OCI-LY1 (cell line): ENCODE results near the gene CEP250.

Experiments
- CTCF ChIP-seq: fragments of 200-600 bp; sonication (generic), shearing (Covaris generic); IDR thresholded peaks from 2 replicates; pipeline ENCODE4 v1.5.1; 2017; ENCODE audit warnings: mild to moderate bottlenecking, antibody characterized with exemption, low read length, moderate library complexity, mixed read lengths
- EZH2 ChIP-seq: fragments of 200-600 bp; sonication (generic), shearing (Covaris generic); IDR thresholded peaks from 2 replicates; pipeline ENCODE4 v1.8.0; 2017; ENCODE audit warnings: borderline replicate concordance, mixed run types, mild to moderate bottlenecking, antibody characterized with exemption, low read length, moderate library complexity, mixed read lengths

- TF ChIP-seq CTCF = no peak
- no peak for TF ChIP-seq EZH2
These were observed 97.5 kb downstream of the CEP250 start for GRCh38 chr20:35552914-35553313.
